Stomach (tissue), 9 donors: ENCODE data around the gene ASAP2. TPM values are rescaled to one million over a fixed set of nuclear protein-coding genes. Genes with fewer than 3 reads are reported as not detected.

Experiments
- DNase-seq, 2 donors: peaks; one replicate each; pipeline versions ENCODE4 v3.0.0 to v3.0.0-alpha.2; 2013 to 2019
- H3K27ac ChIP-seq, 5 donors: fragments of 200-600 bp in 4 of 5; sonication (generic) in 4 of 5; one replicate each; pipeline ENCODE4 v1.5.1; 2013 to 2019; ENCODE audit warnings: mild to moderate bottlenecking in 1 of 5, moderate library complexity in 1 of 5
- H3K27me3 ChIP-seq, 3 donors: fragments of 200-600 bp; sonication (generic); one replicate each; pipeline ENCODE4 v1.5.1; 2017 to 2019; ENCODE audit warnings: mixed run types in 1 of 3
- H3K36me3 ChIP-seq, 4 donors: fragments of 200-600 bp; sonication (generic); 1 replicate in 3 of 4; 2 replicates in 1 of 4; pipeline ENCODE4 v1.5.1; 2016 to 2019
- H3K4me1 ChIP-seq, 4 donors: fragments of 200-600 bp; sonication (generic); one replicate each; pipeline ENCODE4 v1.5.1; 2016 to 2019
- H3K4me3 ChIP-seq, 4 donors: fragments of 200-600 bp; sonication (generic) in 3 of 4; one replicate each; pipeline ENCODE4 v1.5.1; 2016 to 2019; ENCODE audit warnings: mild to moderate bottlenecking in 1 of 4
- H3K9me3 ChIP-seq, 4 donors: fragments of 200-600 bp; sonication (generic); one replicate each; pipeline ENCODE4 v1.5.1; 2016 to 2019
- EP300 ChIP-seq: sonication (generic); formaldehyde crosslinking; IDR thresholded peaks from one replicate; pipeline ENCODE4 v1.6.1; 2017; ENCODE audit warnings: antibody characterized with exemption
- POLR2A ChIP-seq, 4 donors: fragments of 450-650 bp; IDR thresholded peaks; one replicate each; pipeline ENCODE4 v1.6.1; 2016; ENCODE audit warnings: antibody characterized with exemption in 4 of 4, control low read depth in 2 of 4, mild to moderate bottlenecking in 1 of 4, moderate library complexity in 1 of 4
- POLR2AphosphoS5 ChIP-seq, 3 donors: sonication (generic); formaldehyde crosslinking; IDR thresholded peaks; one replicate each; pipeline ENCODE4 v1.6.1; 2016; ENCODE audit warnings: antibody characterized with exemption in 3 of 3
- WGBS, 5 donors: extraction: QIAGEN DNeasy Blood & Tissue Kit in 3 of 5; methylation state at CpG; one replicate each; pipeline versions ENCODE4 v1.1.5 to v1.1.7; 2013 to 2018; 5-methylcytosine and 5-hydroxymethylcytosine counted together
- intact Hi-C: fragments of 100-400 bp; cut with DNase I; formaldehyde crosslinking; loops from one replicate; pipeline ENCODE4 v1.15.1; 2023; ENCODE audit warnings: low total_unique reads
- polyA plus RNA-seq, 3 donors: library from polyadenylated mRNA; stranded (reverse); fragments of 200-250 nt; gene quantifications; one replicate each; pipeline ENCODE4 v1.2.3, GENCODE V29; 2013
- total RNA-seq, 5 donors: library from RNA; depleted of rRNA; stranded (reverse); fragments of >200 nt; gene quantifications; one replicate each; pipeline versions ENCODE4 v1.1.0 to v1.2.3, GENCODE V29; 2014 to 2016
- TF ChIP-seq, protein P1 (sequence below), 7 experiments: fragments of 450-650 bp in 4 of 7; fragments of 200-600 bp in 3 of 7; sonication (generic) in 3 of 7; IDR thresholded peaks; one replicate each; pipeline ENCODE4 v1.5.1; 2016 to 2019; ENCODE audit warnings: antibody characterized with exemption in 7 of 7, control low read depth in 2 of 7, mild to moderate bottlenecking in 1 of 7
- donor health status: healthy with polysubstance abuse.
- donor health status: Bipolar disorder and iron deficiency.
- donor health status: healthy.

The ASAP2 gene
- total and polyA plus RNA-seq, 8 donors = 9.7 to 55.4 (median 33.7) TPM

DNA sequence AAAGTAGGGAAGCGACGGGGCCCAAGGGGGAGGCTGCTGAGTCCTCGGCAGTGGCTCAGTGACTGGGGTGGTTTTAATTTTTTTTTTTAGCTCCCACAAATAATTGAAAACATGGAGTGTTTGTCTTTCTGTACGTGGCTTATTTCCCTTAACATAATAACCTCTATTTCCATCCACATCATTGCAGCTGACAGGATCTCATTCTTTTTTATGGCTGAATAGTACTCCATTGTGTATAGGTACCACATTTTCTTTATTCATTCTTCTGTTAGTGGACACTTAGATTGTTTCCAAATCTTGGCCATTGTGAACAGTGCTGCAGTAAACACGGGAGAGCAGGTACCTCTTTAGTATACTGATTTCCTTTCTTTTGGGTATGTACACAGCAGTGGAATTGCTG lies 65.1 kb downstream of the ASAP2 start:
- TF ChIP-seq EP300 (no peak), POLR2A (IDR thresholded peaks at IDR 0.05) (no peak), POLR2AphosphoS5 (IDR thresholded peaks at IDR 0.05) (no peak)
- TF ChIP-seq, protein P1, sequence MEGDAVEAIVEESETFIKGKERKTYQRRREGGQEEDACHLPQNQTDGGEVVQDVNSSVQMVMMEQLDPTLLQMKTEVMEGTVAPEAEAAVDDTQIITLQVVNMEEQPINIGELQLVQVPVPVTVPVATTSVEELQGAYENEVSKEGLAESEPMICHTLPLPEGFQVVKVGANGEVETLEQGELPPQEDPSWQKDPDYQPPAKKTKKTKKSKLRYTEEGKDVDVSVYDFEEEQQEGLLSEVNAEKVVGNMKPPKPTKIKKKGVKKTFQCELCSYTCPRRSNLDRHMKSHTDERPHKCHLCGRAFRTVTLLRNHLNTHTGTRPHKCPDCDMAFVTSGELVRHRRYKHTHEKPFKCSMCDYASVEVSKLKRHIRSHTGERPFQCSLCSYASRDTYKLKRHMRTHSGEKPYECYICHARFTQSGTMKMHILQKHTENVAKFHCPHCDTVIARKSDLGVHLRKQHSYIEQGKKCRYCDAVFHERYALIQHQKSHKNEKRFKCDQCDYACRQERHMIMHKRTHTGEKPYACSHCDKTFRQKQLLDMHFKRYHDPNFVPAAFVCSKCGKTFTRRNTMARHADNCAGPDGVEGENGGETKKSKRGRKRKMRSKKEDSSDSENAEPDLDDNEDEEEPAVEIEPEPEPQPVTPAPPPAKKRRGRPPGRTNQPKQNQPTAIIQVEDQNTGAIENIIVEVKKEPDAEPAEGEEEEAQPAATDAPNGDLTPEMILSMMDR (IDR thresholded peaks at IDR 0.05) = no peak
- Histone ChIP-seq H3K27me3 (no peaks in the 10 kb centered on the region), H3K9me3 (no peaks in the 10 kb centered on the region), H3K27ac (no peak overlapping the region), H3K4me1 (peaks cover 6 to 40% (median 16%) of the 10 kb centered on the region in 4 donors), H3K4me3 (no peak overlapping the region), H3K36me3 (peaks cover 0 to under 1% (median 0%) of the 10 kb centered on the region in 4 donors)
- DNase-seq = no peak
- WGBS, 5 donors = 85 to 95% (median 92%) methylated on average over 5 of the region's 5 CpGs
- intact Hi-C loops = no loop called here

DNA sequence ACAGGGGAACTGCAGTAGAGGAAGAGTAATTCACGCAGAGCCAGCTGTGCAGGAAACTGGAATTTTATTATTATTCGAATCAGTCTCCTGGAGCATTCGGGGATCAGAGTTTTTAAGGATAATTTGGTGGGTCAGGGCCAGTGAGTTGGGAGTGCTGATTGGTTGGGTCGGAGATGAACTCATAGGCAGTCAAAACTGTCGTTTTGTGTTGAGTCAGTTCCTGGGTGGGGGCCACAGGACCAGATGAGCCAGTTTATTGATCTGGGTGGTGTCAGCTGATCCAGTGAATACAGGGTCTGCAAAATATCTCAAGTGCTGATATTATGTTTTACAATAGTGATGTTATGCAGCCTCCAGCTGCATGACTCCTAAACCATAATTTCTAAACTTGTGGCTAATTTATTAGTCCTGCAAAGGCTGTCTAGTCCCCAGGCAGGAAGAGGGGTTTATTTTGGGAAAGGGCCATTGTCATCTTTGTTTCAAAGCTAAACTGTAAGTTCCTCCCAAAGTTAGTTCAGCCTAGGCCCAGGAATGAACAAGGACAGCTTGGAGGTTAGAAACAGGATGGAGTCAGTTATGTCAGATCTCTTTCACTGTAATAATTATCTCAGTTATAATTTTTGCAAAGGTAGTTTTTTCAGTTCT lies 67.0 kb downstream of the ASAP2 start:
- DNase-seq = no peak
- Histone ChIP-seq H3K9me3 (no peaks in the 10 kb centered on the region), H3K4me3 (no peak overlapping the region), H3K27ac (no peak overlapping the region), H3K4me1 (peaks cover 6 to 33% (median 18%) of the 10 kb centered on the region in 4 donors), H3K27me3 (no peaks in the 10 kb centered on the region), H3K36me3 (no peaks in the 10 kb centered on the region)
- intact Hi-C loops = no loop called here
- WGBS, 5 donors = 70 to 83% (median 78%) methylated on average over 5 of the region's 5 CpGs
- TF ChIP-seq POLR2A (IDR thresholded peaks at IDR 0.05) = no peak
- TF ChIP-seq POLR2AphosphoS5 (IDR thresholded peaks at IDR 0.05) = no peak
- TF ChIP-seq EP300 = no peak
- TF ChIP-seq, protein P1 (IDR thresholded peaks at IDR 0.05) = no peak

DNA sequence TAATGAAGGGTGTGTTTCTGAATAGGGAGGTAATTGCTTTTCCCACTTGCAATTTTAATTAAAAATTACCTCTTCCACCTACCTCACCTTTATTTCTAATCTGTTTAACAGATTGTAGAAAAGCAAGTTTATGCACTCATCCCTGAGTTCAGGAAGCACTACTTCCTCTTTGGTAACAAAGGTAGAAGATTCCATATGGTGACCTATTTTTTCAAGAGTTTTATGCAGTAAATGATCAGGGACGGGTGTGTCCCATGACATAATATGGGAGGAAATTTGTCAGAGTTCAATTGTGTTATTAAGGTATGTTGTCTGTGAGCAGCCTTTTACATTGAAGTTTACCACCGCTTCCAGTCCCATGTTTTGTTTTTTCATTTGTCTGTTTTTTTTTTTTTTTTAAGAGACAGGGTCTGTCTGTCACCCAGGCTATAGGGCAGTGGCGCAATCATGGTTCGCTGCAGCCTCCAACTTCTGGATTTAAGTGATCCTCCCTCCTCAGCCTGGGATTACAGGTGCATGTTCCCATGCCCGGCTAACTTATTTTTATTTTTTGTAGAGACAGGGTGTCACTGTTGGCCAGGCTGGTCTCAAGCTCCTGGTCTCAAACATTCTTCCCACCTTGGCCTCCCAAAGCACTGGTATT lies 68.2 kb downstream of the ASAP2 start:
- H3K27ac ChIP-seq = no peak overlapping the region
- H3K4me3 ChIP-seq = no peak overlapping the region
- no peak for TF ChIP-seq EP300
- TF ChIP-seq POLR2AphosphoS5 (IDR thresholded peaks at IDR 0.05) = no peak
- TF ChIP-seq, protein P1 (IDR thresholded peaks at IDR 0.05) = no peak
- no peak for TF ChIP-seq POLR2A (IDR thresholded peaks at IDR 0.05)
- H3K9me3 ChIP-seq = no peaks in the 10 kb centered on the region
- DNase-seq = no peak
- H3K27me3 ChIP-seq = no peaks in the 10 kb centered on the region
- peaks cover 0 to 6% (median 3%) of the 10 kb centered on the region in 4 donors for H3K36me3 ChIP-seq
- 85 to 97% (median 87%) methylated on average over 5 of the region's 5 CpGs for WGBS, 5 donors
- intact Hi-C loops = no loop called here
- H3K4me1 ChIP-seq = peaks cover 6 to 31% (median 18%) of the 10 kb centered on the region in 4 donors

DNA sequence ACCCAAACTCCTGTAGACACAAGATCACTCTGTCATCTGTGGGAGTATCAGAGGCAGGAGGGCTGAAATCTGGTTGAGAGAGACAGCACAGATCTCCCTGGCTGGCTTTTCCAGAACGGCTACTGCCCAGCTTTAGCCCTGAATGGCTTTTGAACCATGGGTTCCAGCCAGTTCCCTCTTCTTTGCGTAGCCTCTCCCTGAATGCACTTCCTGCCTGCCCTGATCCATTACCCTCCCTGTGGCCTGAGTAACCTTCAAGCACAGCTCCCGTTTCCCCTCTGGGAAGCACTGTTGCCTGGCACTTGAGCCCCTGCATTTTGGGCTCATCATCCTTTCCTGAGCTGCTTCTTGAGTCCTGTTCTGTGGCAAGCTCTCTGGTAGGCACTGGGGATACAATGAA lies 68.8 kb downstream of the ASAP2 start:
- H3K27ac ChIP-seq = no peak overlapping the region
- no peak overlapping the region for H3K4me3 ChIP-seq
- intact Hi-C loops = no loop called here
- WGBS, 5 donors = 54 to 69% (median 65%) methylated on average over 3 of the region's 3 CpGs
- H3K27me3 ChIP-seq = no peaks in the 10 kb centered on the region
- H3K36me3 ChIP-seq = peaks cover 0 to 11% (median 9%) of the 10 kb centered on the region in 4 donors
- no peaks in the 10 kb centered on the region for H3K9me3 ChIP-seq
- H3K4me1 ChIP-seq = peaks cover 6 to 34% (median 19%) of the 10 kb centered on the region in 4 donors
- DNase-seq = no peak
- TF ChIP-seq POLR2AphosphoS5 (IDR thresholded peaks at IDR 0.05) = no peak
- TF ChIP-seq EP300 = no peak
- TF ChIP-seq, protein P1 (IDR thresholded peaks at IDR 0.05) = no peak
- TF ChIP-seq POLR2A (IDR thresholded peaks at IDR 0.05) = no peak
